Measurements from ENCODE around the gene ASB10. TPM values are rescaled to one million over a fixed set of nuclear protein-coding genes. Genes with fewer than 3 reads are reported as not detected.

Gene ASB10
- total RNA-seq, 3 donors from 2014 or later (not counting 1 experiment from before 2014, with no cell fraction given), result not detected

- no peak overlapping the region for H3K4me3 ChIP-seq (ENCODE audit: low read length)
- WGBS (ENCODE audit: insufficient coverage), result 10% methylated on average over 30 of the region's 31 CpGs
- no peaks in the 10 kb centered on the region for H3K36me3 ChIP-seq (ENCODE audit: control insufficient read depth, insufficient read depth, low read length)
- peaks cover 40% of the 10 kb centered on the region for H3K27me3 ChIP-seq (ENCODE audit: control insufficient read depth, insufficient read depth, low read length)
- Mint-ChIP-seq H3K27ac (no peak overlapping the region), H3K36me3 (no peaks in the 10 kb centered on the region), H3K4me3 (peak overlapping the region; percentile 61), H3K27me3 (ENCODE audit: low read depth in 2 of 2) (peaks cover 29 to 37% of the 10 kb centered on the region in 2 donors), H3K9me3 (no peaks in the 10 kb centered on the region), H3K4me1 (peaks cover 0 to 8% of the 10 kb centered on the region in 2 donors)
- no peak overlapping the region for H3K27ac ChIP-seq (ENCODE audit: low read length)
- intact Hi-C loops (cut with micrococcal nuclease), result loop anchor here (2.0 kb wide), 1 partner anchor 78 kb away; no protein-coding TSS in a partner anchor
- peaks cover 13% of the 10 kb centered on the region for H3K4me1 ChIP-seq (ENCODE audit: control insufficient read depth, insufficient read depth, low read length)
- no peaks in the 10 kb centered on the region for H3K9me3 ChIP-seq (ENCODE audit: control insufficient read depth, insufficient read depth, low read length)
- ATAC-seq (no peak), DNase-seq (peak in 1 of 2 donors; percentile 11)
- TF ChIP-seq CTCF (IDR thresholded peaks at IDR 0.05), result no peak
Observed at GRCh38 chr7:151166629-151167196, 20.3 kb downstream of the ASB10 start.

GRCh38 chr7:151161757-151162156 lies 25.3 kb downstream of the ASB10 start:
- ATAC-seq, result no peak
- H3K36me3 Mint-ChIP-seq, result no peaks in the 10 kb centered on the region

GRCh38 chr7:151157645-151158329 lies 29.3 kb downstream of the ASB10 start:
- peaks cover 17 to 31% of the 10 kb centered on the region in 2 donors for H3K27me3 Mint-ChIP-seq (ENCODE audit: low read depth in 2 of 2)
- Histone ChIP-seq H3K4me3 (ENCODE audit: low read length) (no peak overlapping the region), H3K27ac (ENCODE audit: low read length) (no peak overlapping the region), H3K36me3 (ENCODE audit: control insufficient read depth, insufficient read depth, low read length) (no peaks in the 10 kb centered on the region), H3K9me3 (ENCODE audit: control insufficient read depth, insufficient read depth, low read length) (no peaks in the 10 kb centered on the region), H3K27me3 (ENCODE audit: control insufficient read depth, insufficient read depth, low read length) (peaks cover 3% of the 10 kb centered on the region), H3K4me1 (ENCODE audit: control insufficient read depth, insufficient read depth, low read length) (no peaks in the 10 kb centered on the region)
- TF ChIP-seq CTCF (IDR thresholded peaks at IDR 0.05), result no peak
- intact Hi-C loops (cut with micrococcal nuclease), result no loop called here
- no peaks in the 10 kb centered on the region for H3K4me1 Mint-ChIP-seq
- H3K9me3 Mint-ChIP-seq, result no peaks in the 10 kb centered on the region
- DNase-seq (no peak), ATAC-seq (no peak)
- H3K4me3 Mint-ChIP-seq, result no peak overlapping the region
- WGBS (ENCODE audit: insufficient coverage), result 79% methylated on average over 6 of the region's 7 CpGs
- no peak overlapping the region for H3K27ac Mint-ChIP-seq
- no peaks in the 10 kb centered on the region for H3K36me3 Mint-ChIP-seq

More at GRCh38 chr7:151161757-151162156, 25.3 kb downstream of the ASB10 start:
- Histone ChIP-seq H3K9me3 (ENCODE audit: control insufficient read depth, insufficient read depth, low read length) (no peaks in the 10 kb centered on the region), H3K4me1 (ENCODE audit: control insufficient read depth, insufficient read depth, low read length) (peaks cover 3% of the 10 kb centered on the region), H3K4me3 (ENCODE audit: low read length) (no peak overlapping the region), H3K36me3 (ENCODE audit: control insufficient read depth, insufficient read depth, low read length) (no peaks in the 10 kb centered on the region), H3K27ac (ENCODE audit: low read length) (no peak overlapping the region), H3K27me3 (ENCODE audit: control insufficient read depth, insufficient read depth, low read length) (peaks cover 30% of the 10 kb centered on the region)
- Mint-ChIP-seq H3K27me3 (ENCODE audit: low read depth in 2 of 2) (peaks cover 11 to 23% of the 10 kb centered on the region in 2 donors), H3K27ac (no peak overlapping the region), H3K4me1 (no peaks in the 10 kb centered on the region), H3K4me3 (no peak overlapping the region), H3K9me3 (no peaks in the 10 kb centered on the region)
- TF ChIP-seq CTCF (IDR thresholded peaks at IDR 0.05), result no peak
- intact Hi-C loops (cut with micrococcal nuclease), result no loop called here
- WGBS (ENCODE audit: insufficient coverage), result 100% methylated on average over 1 of the region's 1 CpG
- no peak for DNase-seq

All from natural killer cell (primary cell).